ENCODE data around the gene EBF3. TPM values are rescaled to one million over a fixed set of nuclear protein-coding genes. Genes with fewer than 3 reads are reported as not detected.
"Not testable (repeated sequence)": the region's sequence is repeated elsewhere in the genome, so short reads cannot be mapped to it uniquely, and the experiment has no call there.

Gene EBF3
- total RNA-seq, 1 experiment from 2014 or later, result 3.0 TPM

GRCh38 chr10:129929343-129930292, 34.5 kb downstream of the EBF3 start:
- no peak for DNase-seq (ENCODE audit: low read depth)

DNA sequence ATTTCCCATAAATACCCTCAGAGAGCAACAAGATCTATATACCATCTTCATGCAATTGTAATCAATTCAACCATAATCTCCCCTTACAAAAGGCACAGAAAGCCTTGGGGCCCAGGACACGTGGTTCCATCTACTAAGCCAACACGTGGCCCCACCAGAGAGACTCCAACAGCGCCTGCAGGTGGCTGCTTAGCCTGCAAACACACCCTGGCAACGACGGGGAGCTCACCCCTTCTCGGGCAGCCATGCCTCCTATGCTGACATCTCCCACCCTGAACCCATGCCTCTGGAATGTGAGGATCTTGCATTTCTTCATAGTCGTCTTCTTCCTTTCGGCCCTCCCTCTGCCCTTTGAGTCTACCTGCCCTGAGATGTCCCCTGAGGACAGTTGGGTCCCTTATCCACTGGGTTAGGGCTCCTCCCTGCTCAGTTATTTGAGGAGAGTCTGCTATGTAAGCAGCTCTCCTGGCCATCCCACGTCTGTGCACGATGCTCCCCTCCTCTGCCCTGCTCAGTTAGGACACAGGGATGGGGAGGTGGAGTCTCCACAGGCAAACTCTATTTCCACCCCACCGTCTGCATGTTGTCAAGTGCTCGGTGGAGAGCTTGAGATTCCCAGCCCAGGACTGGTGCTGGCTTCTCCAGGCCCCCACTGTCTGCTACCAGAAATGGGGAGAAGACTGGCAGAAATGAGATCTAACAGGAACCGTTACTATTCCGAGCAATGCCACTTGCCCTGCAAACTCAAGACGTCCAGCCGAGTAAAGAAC, 36.5 kb downstream of the EBF3 start:
- no peak for DNase-seq (ENCODE audit: low read depth)

- no peak for DNase-seq (ENCODE audit: low read depth)
Observed at GRCh38 chr10:129926066-129927055, 37.7 kb downstream of the EBF3 start.

DNA sequence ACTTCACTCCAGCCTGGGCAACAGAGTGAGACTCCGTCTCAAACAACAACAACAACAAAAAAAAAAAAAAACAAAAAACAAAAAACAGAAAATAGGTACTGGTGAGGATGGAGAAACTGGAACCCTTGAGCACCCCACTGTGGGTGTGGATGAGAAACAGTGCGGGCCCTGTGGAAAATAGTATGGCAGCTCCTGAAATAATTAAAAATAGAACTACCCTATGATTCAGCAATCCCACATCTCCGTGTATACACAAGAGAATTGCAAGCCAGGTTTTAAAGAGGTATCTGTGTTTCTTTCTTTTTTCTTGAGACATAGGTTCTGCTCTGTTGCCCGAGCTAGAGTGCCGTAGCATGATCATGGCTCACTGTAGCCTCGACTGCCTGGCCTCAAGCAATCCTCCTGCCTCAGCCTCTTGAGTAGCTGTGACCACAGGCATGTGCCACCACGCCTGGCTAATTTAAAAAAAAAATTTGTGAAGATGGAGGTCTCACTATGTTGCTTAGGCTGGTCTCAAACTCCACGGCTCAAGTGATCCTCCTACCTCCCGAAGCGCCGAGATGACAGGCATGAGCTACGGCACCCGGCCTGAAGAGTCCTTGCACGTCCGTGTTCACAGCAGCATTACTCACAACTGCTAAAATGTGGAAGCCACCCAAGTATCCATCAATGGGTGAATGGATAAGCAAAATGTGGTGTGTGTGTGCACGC, 39.5 kb downstream of the EBF3 start:
- DNase-seq (ENCODE audit: low read depth), result no peak

- no peak for DNase-seq (ENCODE audit: low read depth)
Observed at GRCh38 chr10:129922598-129923123, 41.4 kb downstream of the EBF3 start.

DNA sequence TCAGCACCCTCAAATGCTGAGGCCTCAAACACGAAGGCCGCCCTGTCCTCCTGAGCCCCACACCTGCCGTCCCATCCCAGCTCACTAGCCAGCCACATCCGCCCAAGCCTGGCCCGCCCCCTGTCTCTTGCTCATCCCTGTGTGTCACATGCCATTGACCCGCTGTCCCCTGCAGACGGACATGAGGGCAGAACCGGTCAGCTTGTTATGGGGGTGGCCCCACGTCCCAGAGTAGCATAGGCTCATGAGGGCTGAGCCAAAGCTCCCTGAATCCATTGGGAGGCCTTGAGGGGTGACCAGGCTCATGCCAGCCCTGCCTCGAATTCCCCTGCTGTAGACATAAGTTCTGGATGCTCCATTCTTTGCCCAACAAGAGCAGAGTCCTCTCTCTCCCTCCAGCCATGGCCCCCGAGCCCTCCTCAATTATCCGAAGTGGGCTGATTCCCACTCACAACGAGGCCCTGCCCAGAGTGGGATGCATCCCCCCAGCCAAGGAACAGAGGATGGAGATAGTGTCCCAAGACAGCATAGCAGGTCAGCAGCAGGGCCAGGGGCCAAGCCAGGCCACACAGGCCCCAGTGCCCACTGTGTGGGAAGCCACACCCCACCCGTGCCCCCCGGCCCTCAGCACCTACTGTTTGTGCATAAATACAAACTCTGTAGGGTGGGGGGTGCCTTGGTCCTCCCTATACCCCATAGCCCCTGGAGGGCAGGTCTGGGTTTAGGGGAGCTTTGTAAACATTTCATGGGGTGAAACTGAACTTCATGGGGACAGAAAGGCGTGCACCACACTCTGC, 42.1 kb downstream of the EBF3 start:
- no peak for DNase-seq (ENCODE audit: low read depth)

DNA sequence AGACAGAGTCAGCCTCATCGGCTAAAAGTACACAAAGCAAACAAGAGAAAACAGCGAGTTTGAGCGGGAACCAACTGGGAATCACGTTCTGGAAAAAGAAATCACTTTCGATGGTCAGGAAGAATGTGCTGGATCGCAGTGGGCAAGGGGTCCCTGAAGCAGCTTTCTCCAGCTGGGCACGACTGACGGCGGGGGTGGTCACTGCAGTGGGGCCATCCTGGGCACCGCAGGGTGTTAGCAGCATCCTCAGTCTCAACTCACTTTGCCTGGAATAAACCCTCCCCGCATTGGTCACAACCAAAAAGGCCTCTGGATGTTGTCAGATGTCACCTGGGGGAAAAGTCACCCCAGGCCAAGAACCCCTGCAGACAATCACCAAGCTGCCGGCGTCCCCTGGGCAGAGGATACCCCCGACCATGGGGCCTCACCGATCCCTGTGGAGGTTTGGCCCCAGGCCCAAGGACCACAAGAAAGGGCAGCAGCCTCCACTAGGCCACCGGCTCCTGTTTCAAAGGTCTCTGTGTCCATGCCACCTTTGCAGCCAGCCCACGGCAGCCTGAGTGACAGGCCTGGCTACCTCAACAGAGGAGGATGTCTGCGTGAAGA, 42.9 kb downstream of the EBF3 start:
- no peak for DNase-seq (ENCODE audit: low read depth)

DNA sequence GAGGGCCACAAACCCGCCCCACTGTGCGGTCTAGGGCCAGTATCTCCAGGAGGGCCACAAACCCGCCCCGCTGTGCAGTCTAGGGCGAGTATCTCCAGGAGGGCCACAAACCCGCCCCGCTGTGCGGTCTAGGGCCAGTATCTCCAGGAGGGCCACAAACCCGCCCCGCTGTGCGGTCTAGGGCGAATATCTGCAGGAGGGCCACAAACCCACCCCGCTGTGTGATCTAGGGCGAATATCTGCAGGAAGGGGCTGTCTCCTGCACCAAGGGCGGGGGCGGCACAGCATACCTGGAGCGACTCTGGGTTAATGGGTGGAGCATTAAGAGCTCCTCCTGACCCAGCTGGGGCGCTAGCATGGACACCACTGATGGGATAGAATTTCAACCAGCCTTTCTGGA, 43.9 kb downstream of the EBF3 start:
- not testable (repeated sequence) for DNase-seq (ENCODE audit: low read depth)

DNA sequence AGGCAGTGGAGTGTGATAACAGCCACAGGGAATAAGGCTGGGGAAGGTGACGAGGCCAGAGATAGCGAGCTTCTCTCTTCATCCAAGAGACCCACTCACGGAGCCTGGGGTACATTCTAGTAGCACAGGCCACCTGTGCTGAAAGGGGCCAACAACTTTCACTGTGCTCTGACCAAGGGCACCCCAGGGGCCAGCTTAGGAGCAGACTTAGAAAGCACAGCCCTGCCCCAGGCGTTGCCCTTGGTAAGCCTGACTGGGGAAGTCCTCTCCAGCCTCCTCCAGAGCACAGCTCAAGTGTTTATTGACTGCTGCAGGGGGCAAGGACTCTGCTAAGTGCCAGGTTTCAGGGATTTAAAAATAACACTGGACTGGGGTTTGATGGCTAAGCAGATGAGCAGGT, 44.7 kb downstream of the EBF3 start:
- DNase-seq (ENCODE audit: low read depth), result no peak

- DNase-seq (ENCODE audit: low read depth), result no peak
Observed at GRCh38 chr10:129918836-129919235, 45.2 kb downstream of the EBF3 start.

GRCh38 chr10:129918401-129918800, 45.7 kb downstream of the EBF3 start:
- DNase-seq (ENCODE audit: low read depth), result no peak

GRCh38 chr10:129917936-129918335, 46.1 kb downstream of the EBF3 start:
- DNase-seq (ENCODE audit: low read depth), result no peak

GRCh38 chr10:129916506-129916995, 47.5 kb downstream of the EBF3 start:
- no peak for DNase-seq (ENCODE audit: low read depth)

DNA sequence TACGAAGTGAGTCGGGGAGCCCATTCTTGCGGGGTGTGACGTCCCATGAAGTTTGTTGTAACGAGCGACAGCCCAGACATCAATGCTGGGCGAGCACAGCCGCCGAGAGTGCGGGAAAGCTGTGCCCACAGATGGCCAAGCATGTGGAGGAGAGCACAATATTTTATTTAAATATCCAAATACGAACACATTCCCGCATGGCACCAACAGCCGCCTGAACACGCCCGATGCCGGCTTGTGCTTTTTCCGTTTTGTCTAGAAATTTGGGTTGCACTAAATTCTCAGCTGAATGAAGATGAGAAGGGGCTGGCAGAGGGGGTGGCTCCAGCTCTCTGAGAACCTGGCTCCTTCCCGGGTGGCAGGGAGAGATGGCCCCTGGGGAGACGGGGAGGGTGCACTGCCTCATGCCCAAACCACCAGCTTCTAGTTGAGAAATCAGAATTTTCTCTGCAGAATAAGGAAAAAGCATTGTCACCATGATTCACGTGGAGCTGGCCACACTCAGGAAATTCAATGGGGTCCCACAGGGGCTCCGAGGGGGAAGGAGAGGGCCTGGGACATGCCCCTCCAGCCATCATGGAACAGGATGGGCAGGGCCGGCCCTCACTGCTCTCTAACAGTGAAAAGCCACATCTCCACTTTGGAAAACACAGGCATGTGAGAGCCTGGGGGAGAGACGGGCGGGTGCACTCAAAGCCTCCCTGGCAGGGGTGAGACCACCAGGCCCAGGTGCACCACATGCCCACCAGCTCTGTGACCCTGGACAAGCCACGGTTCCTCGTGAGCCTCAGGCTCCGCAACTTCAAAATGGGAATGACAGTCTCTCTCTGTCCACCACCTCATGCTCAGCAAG, 48.3 kb downstream of the EBF3 start:
- no peak for DNase-seq (ENCODE audit: low read depth)

DNA sequence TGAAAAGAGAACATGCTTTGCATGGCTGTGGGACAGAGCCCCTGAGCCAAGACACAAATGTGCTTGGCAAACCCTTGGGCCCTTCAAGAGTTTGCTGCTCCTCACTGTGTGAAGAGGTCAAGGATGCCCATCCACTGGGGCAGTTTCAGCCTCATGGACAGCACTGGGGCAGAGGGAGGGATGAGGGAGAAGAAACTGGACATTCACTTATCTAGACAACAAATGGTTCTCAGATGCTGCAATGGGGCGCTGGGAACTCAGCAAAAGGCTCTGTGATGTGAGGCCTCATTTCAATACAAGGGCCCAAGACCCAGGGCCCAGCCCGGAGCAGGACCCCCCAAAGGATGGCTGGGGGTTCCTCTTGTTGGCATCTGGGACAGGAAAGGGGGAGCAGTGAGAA, 49.1 kb downstream of the EBF3 start:
- no peak for DNase-seq (ENCODE audit: low read depth)

DNA sequence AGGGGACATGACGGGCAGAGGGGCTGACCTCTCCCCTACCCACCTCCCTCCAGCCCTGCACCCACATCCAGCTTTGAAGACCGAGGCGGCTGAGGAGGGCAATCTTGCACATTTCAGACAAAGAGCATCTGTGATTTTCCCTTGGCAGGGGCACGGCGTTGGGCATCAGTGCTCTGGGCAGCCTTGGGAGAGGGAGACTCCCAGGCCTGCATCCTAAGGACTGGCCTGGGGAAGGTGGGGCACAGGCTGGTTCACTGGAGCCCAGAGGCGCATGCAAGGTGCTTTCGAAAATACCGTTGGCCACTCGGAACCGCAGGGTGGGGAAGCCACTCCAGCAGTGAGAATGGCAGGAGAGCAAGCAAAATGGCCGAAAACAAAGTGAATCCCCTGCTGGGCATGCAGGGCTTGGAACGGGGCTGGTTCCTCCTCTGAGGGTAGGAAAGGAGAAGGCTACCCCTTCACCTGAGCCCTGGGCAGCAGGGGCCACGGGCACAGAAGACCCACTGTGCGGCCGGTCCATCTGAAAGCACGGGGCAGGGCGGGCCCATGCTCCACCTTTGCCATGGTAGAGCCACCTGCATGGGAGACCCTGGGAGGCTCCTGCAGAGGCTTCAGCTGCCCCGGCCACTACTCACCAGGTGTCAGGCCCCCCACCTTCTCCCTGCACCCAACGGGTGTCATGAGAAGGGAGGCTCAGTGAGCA, 49.8 kb downstream of the EBF3 start:
- DNase-seq (ENCODE audit: low read depth), result no peak

DNA sequence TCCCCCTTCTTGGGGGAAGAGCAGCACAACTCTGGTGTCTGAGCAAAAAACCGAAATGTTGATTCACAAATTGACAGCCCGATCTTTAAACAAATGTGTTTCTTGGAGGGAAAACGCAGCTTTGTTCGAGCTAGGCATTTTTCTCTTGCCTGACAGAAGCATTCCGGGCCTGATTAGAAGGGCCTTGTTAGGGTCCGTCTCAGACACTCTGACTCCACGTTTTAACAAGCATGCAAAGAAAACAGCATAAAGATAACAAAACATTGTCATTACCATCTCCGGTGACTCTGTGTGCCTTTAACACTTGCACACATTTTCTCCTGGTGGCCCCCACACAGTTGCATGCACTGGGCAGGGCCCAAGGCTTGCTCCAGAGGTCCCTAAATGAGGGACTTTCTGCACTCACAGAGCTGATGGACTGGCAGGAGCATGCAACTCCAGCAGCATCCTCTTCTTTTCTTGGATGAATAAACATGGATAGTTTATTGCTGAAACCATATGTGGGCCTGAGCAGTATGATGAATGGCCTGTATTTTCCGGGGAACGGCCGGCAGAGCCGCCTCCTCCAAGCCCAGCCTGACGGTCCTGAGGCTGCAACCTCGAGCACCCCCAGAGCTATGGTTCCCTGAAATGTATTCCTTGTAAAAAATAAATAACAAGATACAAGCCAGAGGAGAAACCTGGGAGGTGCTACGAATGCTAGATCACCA, 50.9 kb downstream of the EBF3 start:
- DNase-seq (ENCODE audit: low read depth), result no peak

Data from RPMI7951 (cell line).